ENCODE measurements around the gene VSTM4.

Gene VSTM4

GRCh38 chr10:49000437-49001398 is 114.6 kb downstream of the VSTM4 start:
- DNase-seq, result no peak

- no peak for DNase-seq
These were observed 116.0 kb downstream of the VSTM4 start for GRCh38 chr10:48999346-48999745.

- no peak for DNase-seq
These were observed 119.0 kb downstream of the VSTM4 start for GRCh38 chr10:48996329-48996728.

GRCh38 chr10:48993627-48994026 is 121.7 kb downstream of the VSTM4 start:
- no peak for DNase-seq

GRCh38 chr10:48990226-48990625 is 125.1 kb downstream of the VSTM4 start:
- no peak for DNase-seq

GRCh38 chr10:48985621-48986158 is 129.6 kb downstream of the VSTM4 start:
- no peak for DNase-seq

GRCh38 chr10:48983648-48984351 is 131.5 kb downstream of the VSTM4 start:
- DNase-seq, result no peak

- DNase-seq, result no peak
These were observed 132.7 kb downstream of the VSTM4 start for GRCh38 chr10:48982584-48982983.

- DNase-seq, result peak; percentile 0
These were observed 133.9 kb downstream of the VSTM4 start for GRCh38 chr10:48981310-48981907.

GRCh38 chr10:48978318-48978717 is 137.0 kb downstream of the VSTM4 start:
- no peak for DNase-seq

GRCh38 chr10:48976196-48976595 is 139.1 kb downstream of the VSTM4 start:
- no peak for DNase-seq

GRCh38 chr10:48974510-48975156 is 140.7 kb downstream of the VSTM4 start:
- no peak for DNase-seq

- no peak for DNase-seq
These were observed 142.3 kb downstream of the VSTM4 start for GRCh38 chr10:48973065-48973464.

- DNase-seq, result no peak
These were observed 144.7 kb downstream of the VSTM4 start for GRCh38 chr10:48970654-48971053.

- no peak for DNase-seq
These were observed 145.3 kb downstream of the VSTM4 start for GRCh38 chr10:48970046-48970445.

GRCh38 chr10:48968036-48968435 is 147.3 kb downstream of the VSTM4 start:
- no peak for DNase-seq

GRCh38 chr10:48965460-48965859 is 149.9 kb downstream of the VSTM4 start:
- no peak for DNase-seq

Data from NCI-H1436 (cell line).